Nephron (organoid): ENCODE measurements around the gene PTPRT.

Source experiments
- H3K27ac Mint-ChIP-seq, 3 experiments: 2 replicates each; pipeline ENCODE4 v1.8.0; 2020; ENCODE audit warnings: mixed read lengths in 3 of 3, mild to moderate bottlenecking in 2 of 3, moderate library complexity in 1 of 3
- H3K27me3 Mint-ChIP-seq: 2 replicates; pipeline ENCODE4 v1.8.0; 2021; ENCODE audit warnings: low read depth, mild to moderate bottlenecking, moderate library complexity, mixed read lengths
- H3K36me3 Mint-ChIP-seq: 2 replicates; pipeline ENCODE4 v1.8.0; 2020; ENCODE audit warnings: low read depth, mixed read lengths
- H3K4me1 Mint-ChIP-seq: 2 replicates; pipeline ENCODE4 v1.8.0; 2020; ENCODE audit warnings: mixed read lengths
- H3K4me3 Mint-ChIP-seq, 3 experiments: 2 replicates each; pipeline ENCODE4 v1.8.0; 2020; ENCODE audit warnings: mild to moderate bottlenecking in 3 of 3, mixed read lengths in 3 of 3, moderate library complexity in 2 of 3
- H3K9me3 Mint-ChIP-seq: 2 replicates; pipeline ENCODE4 v1.8.0; 2020; ENCODE audit warnings: mixed read lengths
- CTCF ChIP-seq, 3 experiments: fragments of 200-600 bp; sonication (generic); IDR thresholded peaks; one replicate each; pipeline ENCODE4 v1.5.0; 2021; ENCODE audit warnings: antibody characterized with exemption in 3 of 3; ENCODE audit not compliant: unreplicated experiment in 3 of 3

Gene PTPRT

DNA sequence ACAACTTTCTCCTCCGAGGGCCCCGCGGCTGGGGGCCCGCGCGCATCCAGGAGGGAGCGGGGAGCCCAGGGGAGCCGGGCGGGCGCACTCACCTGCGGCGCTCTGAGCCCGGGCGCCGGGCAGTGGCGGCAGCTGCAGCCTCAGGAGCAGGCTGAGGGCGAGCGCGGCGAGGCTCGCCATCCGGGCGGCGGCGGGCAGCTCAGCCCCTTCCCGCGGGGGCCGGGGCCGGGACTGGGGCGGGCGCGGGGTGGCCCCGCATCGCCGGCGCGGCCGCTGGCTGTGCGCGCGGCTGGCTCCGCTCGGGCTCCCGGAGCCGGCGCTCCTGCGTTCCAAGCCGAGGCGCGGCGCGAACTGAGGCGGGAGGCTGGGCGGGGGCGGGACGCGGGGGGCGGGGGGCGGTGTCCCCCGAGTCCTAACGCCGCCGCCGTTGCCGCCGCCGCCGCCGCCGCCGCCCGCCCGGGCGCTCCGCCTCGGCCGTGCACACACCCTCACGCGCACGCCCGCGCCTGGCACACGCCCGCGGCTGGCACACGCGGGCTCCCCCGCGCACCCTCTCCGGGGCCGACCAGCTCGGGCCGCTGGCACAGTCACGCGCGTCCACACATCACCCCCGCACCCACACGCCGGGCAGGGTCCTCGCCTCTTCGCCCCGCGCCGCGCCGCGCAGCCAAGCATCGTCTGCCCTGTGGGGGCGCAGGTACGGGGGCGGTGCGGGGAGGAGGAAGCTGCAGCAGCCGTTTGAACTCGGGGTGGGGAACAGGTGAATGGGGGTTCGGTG, at the start of gene PTPRT:
PTPRT (minus strand) TSS at position 353 of the 778 bp plus-strand sequence; CDS start at position 180, 173 bp downstream.
- H3K27me3 Mint-ChIP-seq, result peaks cover 85% of the 10 kb centered on the region
- no peak within 1 kb of the TSS for H3K27ac Mint-ChIP-seq
- peaks cover 22% of the 10 kb centered on the region for H3K4me1 Mint-ChIP-seq
- H3K4me3 Mint-ChIP-seq, result peak within 1 kb of the TSS; percentile 72 to 84 (median 82)
- H3K36me3 Mint-ChIP-seq, result no peaks in the 10 kb centered on the region
- H3K9me3 Mint-ChIP-seq, result no peaks in the 10 kb centered on the region
- no peak for TF ChIP-seq CTCF (IDR thresholded peaks at IDR 0.05; ENCODE audit: unreplicated experiment in 3 of 3)

DNA sequence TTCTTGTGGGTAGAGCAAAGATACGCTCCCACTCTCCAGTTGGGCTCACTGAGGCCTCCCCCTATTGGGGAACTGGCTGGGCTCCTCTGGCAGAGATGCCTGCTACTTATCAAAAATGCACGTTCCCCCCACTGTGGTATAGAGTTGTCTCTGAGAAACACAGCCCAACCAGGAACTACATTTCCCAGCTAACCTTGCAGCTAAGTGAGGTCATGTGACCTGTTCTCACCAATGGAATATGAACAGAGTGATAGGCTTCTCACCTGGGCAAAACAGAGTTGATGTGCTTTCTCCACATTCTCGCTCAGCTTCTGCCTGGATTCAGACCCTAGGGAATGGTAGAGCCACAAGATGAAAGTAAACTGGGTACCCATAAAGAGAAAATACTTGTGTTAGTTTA, 49.1 kb upstream of the PTPRT start:
- no peaks in the 10 kb centered on the region for H3K36me3 Mint-ChIP-seq
- H3K4me1 Mint-ChIP-seq, result no peaks in the 10 kb centered on the region
- peaks cover 29% of the 10 kb centered on the region for H3K27me3 Mint-ChIP-seq

DNA sequence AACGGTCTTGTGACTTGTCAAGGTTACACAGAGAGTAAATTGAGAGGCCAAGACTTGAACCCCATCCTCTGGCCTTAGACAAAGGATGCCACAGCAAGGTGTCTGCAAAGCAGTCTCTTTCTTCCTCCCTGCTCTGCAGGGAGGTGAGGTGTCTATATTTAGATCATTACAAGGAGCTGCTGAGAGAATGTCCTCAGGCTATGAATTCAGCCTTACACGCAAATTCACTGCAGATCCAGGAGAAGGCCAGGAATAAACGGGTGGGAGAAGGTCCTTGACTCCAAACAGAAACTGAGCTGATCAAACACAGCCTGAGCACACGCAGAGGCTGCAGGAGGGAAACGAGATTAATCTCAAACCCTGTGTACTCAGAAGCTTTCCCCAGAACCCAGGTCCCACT, 48.6 kb upstream of the PTPRT start:
- Mint-ChIP-seq H3K27me3 (peaks cover 25% of the 10 kb centered on the region), H3K36me3 (no peaks in the 10 kb centered on the region), H3K9me3 (no peaks in the 10 kb centered on the region), H3K4me1 (no peaks in the 10 kb centered on the region), H3K27ac (no peak overlapping the region), H3K4me3 (no peak overlapping the region)
- TF ChIP-seq CTCF (IDR thresholded peaks at IDR 0.05; ENCODE audit: unreplicated experiment in 3 of 3), result no peak

More for the DNA sequence above, 49.1 kb upstream of the PTPRT start:
- no peak for TF ChIP-seq CTCF (IDR thresholded peaks at IDR 0.05; ENCODE audit: unreplicated experiment in 3 of 3)
- no peak overlapping the region for H3K27ac Mint-ChIP-seq
- H3K9me3 Mint-ChIP-seq, result no peaks in the 10 kb centered on the region
- no peak overlapping the region for H3K4me3 Mint-ChIP-seq

DNA sequence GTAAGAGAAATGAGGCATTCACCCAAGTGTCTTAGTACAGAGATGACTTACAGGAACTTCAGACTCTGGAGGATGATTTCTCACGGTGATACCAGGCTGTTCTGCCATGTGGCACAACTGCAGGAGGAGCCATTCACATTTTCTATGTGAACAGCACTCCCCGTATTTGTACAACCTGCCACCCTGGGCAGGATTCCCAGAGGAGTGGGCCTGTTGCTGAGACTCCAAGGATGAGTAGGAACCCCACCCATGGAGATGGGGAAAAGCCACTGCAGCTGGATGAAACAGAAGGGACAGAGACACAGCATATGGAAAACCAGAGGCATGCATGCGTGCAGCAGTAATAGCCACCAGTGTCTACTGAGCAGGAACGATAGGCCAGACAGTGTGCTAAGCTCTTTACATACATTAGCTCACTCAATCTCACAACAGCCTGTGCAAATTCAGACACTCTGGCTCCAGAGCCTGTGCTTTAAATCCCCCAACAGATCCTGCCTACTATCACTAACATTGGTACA, 48.0 kb upstream of the PTPRT start:
- TF ChIP-seq CTCF (IDR thresholded peaks at IDR 0.05; ENCODE audit: unreplicated experiment in 3 of 3), result no peak
- no peak overlapping the region for H3K4me3 Mint-ChIP-seq
- H3K36me3 Mint-ChIP-seq, result no peaks in the 10 kb centered on the region
- no peak overlapping the region for H3K27ac Mint-ChIP-seq
- H3K27me3 Mint-ChIP-seq, result peaks cover 20% of the 10 kb centered on the region
- no peaks in the 10 kb centered on the region for H3K4me1 Mint-ChIP-seq
- no peaks in the 10 kb centered on the region for H3K9me3 Mint-ChIP-seq

GRCh38 chr20:43235998-43236397, 46.3 kb upstream of the PTPRT start:
- no peaks in the 10 kb centered on the region for H3K4me1 Mint-ChIP-seq
- H3K27me3 Mint-ChIP-seq, result peaks cover 20% of the 10 kb centered on the region
- H3K36me3 Mint-ChIP-seq, result no peaks in the 10 kb centered on the region
- no peak overlapping the region for H3K4me3 Mint-ChIP-seq
- H3K27ac Mint-ChIP-seq, result no peak overlapping the region
- no peaks in the 10 kb centered on the region for H3K9me3 Mint-ChIP-seq
- no peak for TF ChIP-seq CTCF (IDR thresholded peaks at IDR 0.05; ENCODE audit: unreplicated experiment in 3 of 3)

- Mint-ChIP-seq H3K4me1 (no peaks in the 10 kb centered on the region), H3K9me3 (no peaks in the 10 kb centered on the region), H3K4me3 (no peak overlapping the region), H3K27me3 (peaks cover 13% of the 10 kb centered on the region), H3K36me3 (no peaks in the 10 kb centered on the region), H3K27ac (no peak overlapping the region)
- TF ChIP-seq CTCF (IDR thresholded peaks at IDR 0.05; ENCODE audit: unreplicated experiment in 3 of 3), result no peak
These were observed 42.1 kb upstream of the PTPRT start for GRCh38 chr20:43231829-43232228.
